B cell (primary cell): ENCODE results near the gene CCDC57. TPM values are rescaled to one million over a fixed set of nuclear protein-coding genes. Genes with fewer than 3 reads are reported as not detected.

Experiments used
- ATAC-seq: fragments of 200-7000 bp; cut with Tn5 transposase; one replicate; pipeline ENCODE4 v1.10.0; 2021; ENCODE audit warnings: low read depth, mild to moderate bottlenecking, moderate number of reproducible peaks, moderate library complexity
- CTCF ChIA-PET: fragments of 350-600 bp; sonication (Branson Sonifier 250); formaldehyde crosslinking; loops from one replicate; lab custom pipeline; 2021; ENCODE audit warnings: antibody characterized with exemption, inconsistent platforms; lab: Charles Lee
- POLR2A ChIA-PET: fragments of 350-600 bp; sonication (Branson Sonifier 250); formaldehyde crosslinking; loops from one replicate; lab custom pipeline; 2021; ENCODE audit warnings: antibody characterized with exemption; lab: Charles Lee
- DNase-seq: peaks from one replicate; pipeline ENCODE4 v3.0.0; 2013
- H2AFZ ChIP-seq: 2 replicates; pipeline ENCODE4 v1.6.1; 2012; ENCODE audit warnings: mild to moderate bottlenecking, low read depth, low read length; ENCODE audit not compliant: insufficient read depth, poor library complexity, severe bottlenecking
- H3K27ac ChIP-seq, 2 donors: 1 replicate in 1 of 2; 2 replicates in 1 of 2; pipeline ENCODE4 v1.5.1; 2012 to 2013; ENCODE audit warnings: low read length in 2 of 2, mild to moderate bottlenecking in 2 of 2, moderate library complexity in 1 of 2
- H3K27me3 ChIP-seq, 4 experiments: fragments of 200-600 bp in 1 of 4; sonication (generic) in 1 of 4; replicated peaks in 1 of 4; 1 replicate in 2 of 4; 2 replicates in 2 of 4; pipeline versions ENCODE4 v1.6.1 to v1.7.0; 2013 to 2016; ENCODE audit warnings: low read length in 3 of 4, mild to moderate bottlenecking in 2 of 4, mixed read lengths in 1 of 4, moderate library complexity in 1 of 4; ENCODE audit not compliant: insufficient read depth in 4 of 4, control insufficient read depth in 3 of 4; ENCODE audit errors: control extremely low read depth in 1 of 4
- H3K36me3 ChIP-seq, 2 experiments: replicated peaks in 1 of 2; 1 replicate in 1 of 2; 2 replicates in 1 of 2; pipeline versions ENCODE4 v1.6.1 to v1.7.1; 2013; ENCODE audit warnings: low read length in 1 of 2; ENCODE audit not compliant: insufficient read depth in 2 of 2, control insufficient read depth in 1 of 2; ENCODE audit errors: control extremely low read depth in 1 of 2, extremely low read depth in 1 of 2
- H3K4me1 ChIP-seq, 2 donors: fragments of 200-600 bp in 1 of 2; sonication (generic) in 1 of 2; 1 replicate in 1 of 2; 2 replicates in 1 of 2; pipeline versions ENCODE4 v1.5.1 to v1.6.1; 2013 to 2017; ENCODE audit warnings: low read length in 2 of 2; ENCODE audit not compliant: control insufficient read depth in 2 of 2, insufficient read depth in 2 of 2
- H3K4me2 ChIP-seq: replicated peaks from 2 replicates; pipeline ENCODE3; 2012; ENCODE audit warnings: mild to moderate bottlenecking, low read depth, low read length; ENCODE audit not compliant: poor library complexity, severe bottlenecking
- H3K4me3 ChIP-seq, 5 experiments: fragments of 200-600 bp in 1 of 5; sonication (generic) in 1 of 5; 1 replicate in 3 of 5; 2 replicates in 2 of 5; pipeline versions ENCODE4 v1.5.1 to v1.7.0; 2011 to 2016; ENCODE audit warnings: low read length in 4 of 5, mild to moderate bottlenecking in 4 of 5, low read depth in 2 of 5, control low read depth in 1 of 5, moderate library complexity in 1 of 5; ENCODE audit not compliant: insufficient read depth in 1 of 5; ENCODE audit errors: control extremely low read depth in 1 of 5, extremely low read depth in 1 of 5
- H3K79me2 ChIP-seq: fragments of 200-600 bp; sonication (generic); one replicate; pipeline ENCODE4 v1.6.0; 2016; ENCODE audit warnings: low read length; ENCODE audit not compliant: control insufficient read depth, insufficient read depth
- H3K9ac ChIP-seq: fragments of 200-600 bp; sonication (generic); 2 replicates; pipeline ENCODE4 v1.6.1; 2017; ENCODE audit warnings: mild to moderate bottlenecking, low read length, moderate library complexity
- H3K9me3 ChIP-seq, 3 donors: one replicate each; pipeline versions ENCODE4 v1.6.1 to v1.7.1; 2013; ENCODE audit warnings: low read length in 2 of 3; ENCODE audit not compliant: control insufficient read depth in 2 of 3, insufficient read depth in 1 of 3; ENCODE audit errors: control extremely low read depth in 1 of 3
- H4K20me1 ChIP-seq: 2 replicates; pipeline ENCODE4 v1.6.0; 2012; ENCODE audit warnings: mild to moderate bottlenecking, low read length; ENCODE audit not compliant: insufficient read depth, control insufficient read depth, poor library complexity, severe bottlenecking
- H3K27ac Mint-ChIP-seq: one replicate; pipeline ENCODE4 v1.8.0; 2021; ENCODE audit warnings: mixed read lengths
- H3K27me3 Mint-ChIP-seq: one replicate; pipeline ENCODE4 v1.8.0; 2021; ENCODE audit warnings: mixed read lengths
- H3K4me1 Mint-ChIP-seq: one replicate; pipeline ENCODE4 v1.8.0; 2021; ENCODE audit warnings: mixed read lengths
- H3K4me3 Mint-ChIP-seq: one replicate; pipeline ENCODE4 v1.8.0; 2021; ENCODE audit warnings: mixed read lengths
- H3K9me3 Mint-ChIP-seq: one replicate; pipeline ENCODE4 v1.8.0; 2022; ENCODE audit warnings: mixed read lengths; ENCODE audit not compliant: insufficient read depth
- CTCF ChIP-seq: fragments of 200-600 bp; IDR thresholded peaks from one replicate; pipeline ENCODE4 v1.8.0; 2022; ENCODE audit warnings: antibody characterized with exemption, mild to moderate bottlenecking
- EZH2 ChIP-seq: IDR thresholded peaks from 2 replicates; pipeline ENCODE4 v1.6.1; 2012; ENCODE audit warnings: borderline replicate concordance, low read depth, mild to moderate bottlenecking, moderate library complexity, low read length; ENCODE audit not compliant: insufficient read depth, poor library complexity, severe bottlenecking
- WGBS: methylation state at CpG from one replicate; pipeline ENCODE4 v1.1.5; 2013; ENCODE audit warnings: missing lambda C conversion rate; ENCODE audit not compliant: insufficient coverage; 5-methylcytosine and 5-hydroxymethylcytosine counted together
- intact Hi-C: fragments of 100-400 bp; cut with micrococcal nuclease; formaldehyde crosslinking; loops from one replicate; pipeline ENCODE4 v1.10.0; 2022
- polyA plus RNA-seq: library from polyadenylated mRNA; depleted of rRNA; stranded (reverse); fragments of >200 nt; gene quantifications from 2 replicates; pipeline ENCODE4 v1.2.3, GENCODE V29; 2012
- total RNA-seq, 2 donors: library from RNA; stranded (reverse); fragments of 120-200 nt in 1 of 2; gene quantifications; 1 replicate in 1 of 2; 2 replicates in 1 of 2; pipeline versions ENCODE4 v1.2.3 to v1.2.4, GENCODE V29; 2013 to 2022

The CCDC57 gene
- total and polyA plus RNA-seq, 2 donors (not counting 1 experiment from before 2014, with no cell fraction given): 49.7 to 67.2 TPM

- WGBS: 100% methylated on average over 2 of the region's 2 CpGs
- no peak overlapping the region for H3K4me2 ChIP-seq
- no peaks in the 10 kb centered on the region for H3K9me3 ChIP-seq
- Mint-ChIP-seq H3K4me3 (no peak overlapping the region), H3K27ac (no peak overlapping the region), H3K9me3 (no peaks in the 10 kb centered on the region), H3K4me1 (no peaks in the 10 kb centered on the region), H3K27me3 (no peaks in the 10 kb centered on the region)
- H3K4me3 ChIP-seq: no peak overlapping the region
- H4K20me1 ChIP-seq: peaks cover under 1% of the 10 kb centered on the region
- H3K9ac ChIP-seq: no peak overlapping the region
- no peak overlapping the region for H3K27ac ChIP-seq
- H3K4me1 ChIP-seq: peaks cover 0 to under 1% of the 10 kb centered on the region in 2 donors
- ATAC-seq: no peak
- no peaks in the 10 kb centered on the region for H3K79me2 ChIP-seq
- H2AFZ ChIP-seq: no peak overlapping the region
- ChIA-PET CTCF (no interaction called here), POLR2A (no interaction called here)
- no peak for TF ChIP-seq EZH2
- TF ChIP-seq CTCF: no peak
- no peak for DNase-seq
- intact Hi-C loops: no loop called here
- no peaks in the 10 kb centered on the region for H3K27me3 ChIP-seq
- no peaks in the 10 kb centered on the region for H3K36me3 ChIP-seq
Measured at GRCh38 chr17:82148997-82149396, 63.6 kb downstream of the CCDC57 start.

- no peak overlapping the region for H3K4me3 ChIP-seq
- intact Hi-C loops: no loop called here
- H3K79me2 ChIP-seq: no peaks in the 10 kb centered on the region
- ChIA-PET CTCF (no interaction called here), POLR2A (no interaction called here)
- WGBS: 100% methylated on average over 1 of the region's 1 CpG
- no peak overlapping the region for H3K9ac ChIP-seq
- no peaks in the 10 kb centered on the region for H3K27me3 Mint-ChIP-seq
- no peaks in the 10 kb centered on the region for H3K4me1 ChIP-seq
- H4K20me1 ChIP-seq: no peaks in the 10 kb centered on the region
- no peak overlapping the region for H3K27ac Mint-ChIP-seq
- H3K4me2 ChIP-seq: no peak overlapping the region
- H3K27me3 ChIP-seq: no peaks in the 10 kb centered on the region
- H2AFZ ChIP-seq: no peak overlapping the region
- no peak overlapping the region for H3K27ac ChIP-seq
- no peak overlapping the region for H3K4me3 Mint-ChIP-seq
- no peak for DNase-seq
- ATAC-seq: no peak
- H3K36me3 ChIP-seq: no peaks in the 10 kb centered on the region
- no peaks in the 10 kb centered on the region for H3K4me1 Mint-ChIP-seq
- H3K9me3 ChIP-seq: no peaks in the 10 kb centered on the region
- H3K9me3 Mint-ChIP-seq: no peaks in the 10 kb centered on the region
- TF ChIP-seq CTCF (no peak), EZH2 (no peak)
Measured at GRCh38 chr17:82148011-82148410, 64.6 kb downstream of the CCDC57 start.
